IMR-90 (cell line): Measurements from ENCODE around the gene WBP1L.

ENCODE experiments used
- BHLHE40 ChIP-seq: fragments of 150-350 bp; IDR thresholded peaks from 2 replicates; pipeline ENCODE4 v1.6.1; 2016; ENCODE audit warnings: mild to moderate bottlenecking, low read depth, low read length
- CEBPB ChIP-seq: IDR thresholded peaks from 2 replicates; pipeline ENCODE4 v1.6.1; 2012; ENCODE audit warnings: low read depth, low read length, improper control_type of control experiment
- CHD1 ChIP-seq: IDR thresholded peaks from 2 replicates; pipeline ENCODE4 v1.6.1; 2012; ENCODE audit warnings: low read depth, low read length, improper control_type of control experiment
- FOS ChIP-seq: fragments of 150-350 bp; IDR thresholded peaks from 2 replicates; pipeline ENCODE4 v1.6.1; 2016; ENCODE audit warnings: low read depth, low read length
- MAFK ChIP-seq: IDR thresholded peaks from 2 replicates; pipeline ENCODE4 v1.6.1; 2012; ENCODE audit warnings: low read depth, low read length, improper control_type of control experiment
- MAZ ChIP-seq: IDR thresholded peaks from 2 replicates; pipeline ENCODE4 v1.6.1; 2012; ENCODE audit warnings: low read depth, mild to moderate bottlenecking, low read length, improper control_type of control experiment, moderate library complexity, borderline replicate concordance
- POLR2A ChIP-seq: IDR thresholded peaks from 2 replicates; pipeline ENCODE4 v1.6.1; 2012; ENCODE audit warnings: mild to moderate bottlenecking, low read depth, low read length
- RAD21 ChIP-seq: IDR thresholded peaks from 2 replicates; pipeline ENCODE4 v1.6.1; 2012; ENCODE audit warnings: low read length, improper control_type of control experiment
- RCOR1 ChIP-seq: IDR thresholded peaks from 2 replicates; pipeline ENCODE4 v1.6.1; 2012; ENCODE audit warnings: mild to moderate bottlenecking, low read length, improper control_type of control experiment; ENCODE audit not compliant: insufficient replicate concordance
- RFX5 ChIP-seq: IDR thresholded peaks from 2 replicates; pipeline ENCODE4 v1.8.0; 2012; ENCODE audit warnings: low read depth, mild to moderate bottlenecking, low read length, moderate library complexity
- TF ChIP-seq, protein P1 (sequence below): conservative IDR thresholded peaks from 2 replicates; pipeline ENCODE4 v1.5.1; 2012; ENCODE audit warnings: mild to moderate bottlenecking, low read depth, low read length, improper control_type of control experiment
- TF ChIP-seq, protein P2 (sequence below): fragments of 150-350 bp; IDR thresholded peaks from 2 replicates; pipeline ENCODE4 v1.6.1; 2017; ENCODE audit warnings: mild to moderate bottlenecking, antibody characterized with exemption, low read length, low read depth
- TF ChIP-seq, protein P3 (sequence below): fragments of 150-350 bp; IDR thresholded peaks from 2 replicates; pipeline ENCODE4 v1.6.1; 2016; ENCODE audit warnings: low read depth, mild to moderate bottlenecking, low read length, moderate library complexity, borderline replicate concordance

DNA sequence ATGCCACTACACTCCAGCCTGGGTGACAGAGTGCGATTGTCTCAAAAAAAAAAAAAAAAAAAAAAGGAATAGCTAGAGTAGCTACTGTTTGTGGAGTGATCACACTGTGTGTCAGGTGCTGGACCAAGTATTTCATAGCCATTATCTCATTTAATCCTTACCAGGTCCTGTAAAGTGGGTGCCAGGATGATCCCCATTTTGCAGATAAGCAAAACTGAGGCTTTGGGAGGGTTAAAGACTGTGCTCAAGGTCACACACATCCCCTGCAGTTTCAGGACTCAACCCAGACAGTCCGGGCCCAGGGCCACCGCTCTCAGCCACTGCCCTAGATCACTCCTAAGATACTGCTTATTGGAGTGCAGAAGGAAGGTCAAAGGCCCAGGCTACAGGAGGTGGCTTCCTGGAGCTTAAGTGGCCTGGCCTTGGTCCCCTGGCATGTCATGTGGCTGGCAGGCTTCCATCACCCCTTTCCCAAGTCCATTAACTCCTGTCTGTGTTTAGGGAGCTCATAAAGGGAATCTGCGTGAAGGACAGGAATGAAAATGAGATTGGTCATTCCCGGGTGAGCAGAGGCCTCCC is 12.4 kb upstream of the WBP1L start:
- TF ChIP-seq, protein P1, sequence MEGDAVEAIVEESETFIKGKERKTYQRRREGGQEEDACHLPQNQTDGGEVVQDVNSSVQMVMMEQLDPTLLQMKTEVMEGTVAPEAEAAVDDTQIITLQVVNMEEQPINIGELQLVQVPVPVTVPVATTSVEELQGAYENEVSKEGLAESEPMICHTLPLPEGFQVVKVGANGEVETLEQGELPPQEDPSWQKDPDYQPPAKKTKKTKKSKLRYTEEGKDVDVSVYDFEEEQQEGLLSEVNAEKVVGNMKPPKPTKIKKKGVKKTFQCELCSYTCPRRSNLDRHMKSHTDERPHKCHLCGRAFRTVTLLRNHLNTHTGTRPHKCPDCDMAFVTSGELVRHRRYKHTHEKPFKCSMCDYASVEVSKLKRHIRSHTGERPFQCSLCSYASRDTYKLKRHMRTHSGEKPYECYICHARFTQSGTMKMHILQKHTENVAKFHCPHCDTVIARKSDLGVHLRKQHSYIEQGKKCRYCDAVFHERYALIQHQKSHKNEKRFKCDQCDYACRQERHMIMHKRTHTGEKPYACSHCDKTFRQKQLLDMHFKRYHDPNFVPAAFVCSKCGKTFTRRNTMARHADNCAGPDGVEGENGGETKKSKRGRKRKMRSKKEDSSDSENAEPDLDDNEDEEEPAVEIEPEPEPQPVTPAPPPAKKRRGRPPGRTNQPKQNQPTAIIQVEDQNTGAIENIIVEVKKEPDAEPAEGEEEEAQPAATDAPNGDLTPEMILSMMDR: no peak
- TF ChIP-seq FOS: no peak
- no peak for TF ChIP-seq RFX5
- no peak for TF ChIP-seq CHD1
- no peak for TF ChIP-seq RCOR1
- no peak for TF ChIP-seq POLR2A
- TF ChIP-seq, protein P2, sequence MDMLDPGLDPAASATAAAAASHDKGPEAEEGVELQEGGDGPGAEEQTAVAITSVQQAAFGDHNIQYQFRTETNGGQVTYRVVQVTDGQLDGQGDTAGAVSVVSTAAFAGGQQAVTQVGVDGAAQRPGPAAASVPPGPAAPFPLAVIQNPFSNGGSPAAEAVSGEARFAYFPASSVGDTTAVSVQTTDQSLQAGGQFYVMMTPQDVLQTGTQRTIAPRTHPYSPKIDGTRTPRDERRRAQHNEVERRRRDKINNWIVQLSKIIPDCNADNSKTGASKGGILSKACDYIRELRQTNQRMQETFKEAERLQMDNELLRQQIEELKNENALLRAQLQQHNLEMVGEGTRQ: no peak
- no peak for TF ChIP-seq MAFK
- TF ChIP-seq RAD21: no peak
- TF ChIP-seq, protein P3, sequence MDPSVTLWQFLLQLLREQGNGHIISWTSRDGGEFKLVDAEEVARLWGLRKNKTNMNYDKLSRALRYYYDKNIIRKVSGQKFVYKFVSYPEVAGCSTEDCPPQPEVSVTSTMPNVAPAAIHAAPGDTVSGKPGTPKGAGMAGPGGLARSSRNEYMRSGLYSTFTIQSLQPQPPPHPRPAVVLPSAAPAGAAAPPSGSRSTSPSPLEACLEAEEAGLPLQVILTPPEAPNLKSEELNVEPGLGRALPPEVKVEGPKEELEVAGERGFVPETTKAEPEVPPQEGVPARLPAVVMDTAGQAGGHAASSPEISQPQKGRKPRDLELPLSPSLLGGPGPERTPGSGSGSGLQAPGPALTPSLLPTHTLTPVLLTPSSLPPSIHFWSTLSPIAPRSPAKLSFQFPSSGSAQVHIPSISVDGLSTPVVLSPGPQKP: no peak
- TF ChIP-seq BHLHE40: no peak
- no peak for TF ChIP-seq CEBPB
- no peak for TF ChIP-seq MAZ
